Measurements from ENCODE around the gene RBMS2.

GRCh38 chr12:56537546-56537945 is 15.9 kb downstream of the RBMS2 start:
- TF ChIP-seq POLR2AphosphoS5 (IDR thresholded peaks at IDR 0.05) (no peak), POLR2A (IDR thresholded peaks at IDR 0.05; ENCODE audit: low read depth) (no peak), EP300 (IDR thresholded peaks at IDR 0.05) (no peak)
- TF ChIP-seq, protein P1, sequence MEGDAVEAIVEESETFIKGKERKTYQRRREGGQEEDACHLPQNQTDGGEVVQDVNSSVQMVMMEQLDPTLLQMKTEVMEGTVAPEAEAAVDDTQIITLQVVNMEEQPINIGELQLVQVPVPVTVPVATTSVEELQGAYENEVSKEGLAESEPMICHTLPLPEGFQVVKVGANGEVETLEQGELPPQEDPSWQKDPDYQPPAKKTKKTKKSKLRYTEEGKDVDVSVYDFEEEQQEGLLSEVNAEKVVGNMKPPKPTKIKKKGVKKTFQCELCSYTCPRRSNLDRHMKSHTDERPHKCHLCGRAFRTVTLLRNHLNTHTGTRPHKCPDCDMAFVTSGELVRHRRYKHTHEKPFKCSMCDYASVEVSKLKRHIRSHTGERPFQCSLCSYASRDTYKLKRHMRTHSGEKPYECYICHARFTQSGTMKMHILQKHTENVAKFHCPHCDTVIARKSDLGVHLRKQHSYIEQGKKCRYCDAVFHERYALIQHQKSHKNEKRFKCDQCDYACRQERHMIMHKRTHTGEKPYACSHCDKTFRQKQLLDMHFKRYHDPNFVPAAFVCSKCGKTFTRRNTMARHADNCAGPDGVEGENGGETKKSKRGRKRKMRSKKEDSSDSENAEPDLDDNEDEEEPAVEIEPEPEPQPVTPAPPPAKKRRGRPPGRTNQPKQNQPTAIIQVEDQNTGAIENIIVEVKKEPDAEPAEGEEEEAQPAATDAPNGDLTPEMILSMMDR (IDR thresholded peaks at IDR 0.05), result no peak
